GM18861 (cell line): ENCODE measurements around the gene TMEM259.

ENCODE experiments used
- ATAC-seq: cut with Tn5 transposase; IDR thresholded peaks from one replicate; pipeline ENCODE4 v1.9.1; 2021; ENCODE audit not compliant: unreplicated experiment

TMEM259 gene

GRCh38 chr19:1055886-1056620, 35.1 kb upstream of the TMEM259 start:
- ATAC-seq = no peak

GRCh38 chr19:1055028-1055425, 34.1 kb upstream of the TMEM259 start:
- ATAC-seq = no peak

GRCh38 chr19:1054102-1055027, 33.4 kb upstream of the TMEM259 start:
- no peak for ATAC-seq

GRCh38 chr19:1053176-1054101, 32.5 kb upstream of the TMEM259 start:
- no peak for ATAC-seq

GRCh38 chr19:1052349-1052975, 31.5 kb upstream of the TMEM259 start:
- ATAC-seq = no peak

- ATAC-seq = no peak
Measured at GRCh38 chr19:1051791-1052190, 30.9 kb upstream of the TMEM259 start.

- no peak for ATAC-seq
Measured at GRCh38 chr19:1050989-1051788, 30.3 kb upstream of the TMEM259 start.

GRCh38 chr19:1049800-1050199, 28.9 kb upstream of the TMEM259 start:
- ATAC-seq = no peak

- no peak for ATAC-seq
Measured at GRCh38 chr19:1049106-1049505, 28.2 kb upstream of the TMEM259 start.

- ATAC-seq = no peak
Measured at GRCh38 chr19:1047696-1048147, 26.8 kb upstream of the TMEM259 start.

GRCh38 chr19:1046836-1047695, 26.1 kb upstream of the TMEM259 start:
- ATAC-seq = no peak

- no peak for ATAC-seq
Measured at GRCh38 chr19:1046117-1046626, 25.2 kb upstream of the TMEM259 start.

- no peak for ATAC-seq
Measured at GRCh38 chr19:1045247-1045603, 24.3 kb upstream of the TMEM259 start.

- ATAC-seq = no peak
Measured at GRCh38 chr19:1042689-1043511, 22.0 kb upstream of the TMEM259 start.

GRCh38 chr19:1041835-1042685, 21.1 kb upstream of the TMEM259 start:
- ATAC-seq = no peak

- no peak for ATAC-seq
Measured at GRCh38 chr19:1041272-1041834, 20.4 kb upstream of the TMEM259 start.
